Epidermal melanocyte (primary cell): ENCODE measurements around the gene ARL14EPL.
"Not testable (repeated sequence)": the region's sequence is repeated elsewhere in the genome, so short reads cannot be mapped to it uniquely, and the experiment has no call there.

Experiments
- DNase-seq: peaks from one replicate; pipeline ENCODE4 v3.0.0; 2011; ENCODE audit warnings: low spot score; ENCODE audit not compliant: insufficient read length

Gene ARL14EPL

GRCh38 chr5:116046261-116046660 is 14.0 kb downstream of the ARL14EPL start:
- DNase-seq, result no peak

GRCh38 chr5:116046823-116047222 is 14.6 kb downstream of the ARL14EPL start:
- no peak for DNase-seq

GRCh38 chr5:116058346-116058936 is 26.2 kb downstream of the ARL14EPL start:
- DNase-seq, result no peak

- DNase-seq, result no peak
These were observed 30.1 kb downstream of the ARL14EPL start for GRCh38 chr5:116062352-116062751.

- no peak for DNase-seq
These were observed 31.7 kb downstream of the ARL14EPL start for GRCh38 chr5:116063950-116064349.

GRCh38 chr5:116068028-116068632 is 35.9 kb downstream of the ARL14EPL start:
- peak; percentile 33 for DNase-seq

- no peak for DNase-seq
These were observed 38.9 kb downstream of the ARL14EPL start for GRCh38 chr5:116071211-116071610.

GRCh38 chr5:116075191-116075831 is 43.0 kb downstream of the ARL14EPL start:
- DNase-seq, result no peak

- DNase-seq, result no peak
These were observed 44.2 kb downstream of the ARL14EPL start for GRCh38 chr5:116076496-116076895.

GRCh38 chr5:116078199-116078598 is 45.9 kb downstream of the ARL14EPL start:
- no peak for DNase-seq

GRCh38 chr5:116084287-116084691 is 52.0 kb downstream of the ARL14EPL start:
- peak; percentile 19 for DNase-seq

GRCh38 chr5:116084871-116085715 is 52.8 kb downstream of the ARL14EPL start, which contains the start of gene COMMD10:
Gene COMMD10, plus strand, starts transcription at chr5:116085025.
- DNase-seq, result peak; percentile 45

GRCh38 chr5:116086309-116086708 is 54.0 kb downstream of the ARL14EPL start:
- not testable (repeated sequence) for DNase-seq

GRCh38 chr5:116088062-116088461 is 55.8 kb downstream of the ARL14EPL start:
- DNase-seq, result no peak

- no peak for DNase-seq
These were observed 58.0 kb downstream of the ARL14EPL start for GRCh38 chr5:116090302-116090701.

- DNase-seq, result no peak
These were observed 59.1 kb downstream of the ARL14EPL start for GRCh38 chr5:116091416-116091815.

- DNase-seq, result no peak
These were observed 65.0 kb downstream of the ARL14EPL start for GRCh38 chr5:116097301-116097700.

GRCh38 chr5:116098998-116099397 is 66.7 kb downstream of the ARL14EPL start:
- DNase-seq, result no peak

- not testable (repeated sequence) for DNase-seq
These were observed 72.7 kb downstream of the ARL14EPL start for GRCh38 chr5:116104941-116105340.
